NCI-H524 (cell line): ENCODE data around the gene ALG14.
"Not testable (repeated sequence)": the region's sequence is repeated elsewhere in the genome, so short reads cannot be mapped to it uniquely, and the experiment has no call there.

Experiments used
- DNase-seq, 2 experiments: peaks; one replicate each; lab custom pipeline; 2025; lab: John Stamatoyannopoulos, UW

The ALG14 gene

DNA sequence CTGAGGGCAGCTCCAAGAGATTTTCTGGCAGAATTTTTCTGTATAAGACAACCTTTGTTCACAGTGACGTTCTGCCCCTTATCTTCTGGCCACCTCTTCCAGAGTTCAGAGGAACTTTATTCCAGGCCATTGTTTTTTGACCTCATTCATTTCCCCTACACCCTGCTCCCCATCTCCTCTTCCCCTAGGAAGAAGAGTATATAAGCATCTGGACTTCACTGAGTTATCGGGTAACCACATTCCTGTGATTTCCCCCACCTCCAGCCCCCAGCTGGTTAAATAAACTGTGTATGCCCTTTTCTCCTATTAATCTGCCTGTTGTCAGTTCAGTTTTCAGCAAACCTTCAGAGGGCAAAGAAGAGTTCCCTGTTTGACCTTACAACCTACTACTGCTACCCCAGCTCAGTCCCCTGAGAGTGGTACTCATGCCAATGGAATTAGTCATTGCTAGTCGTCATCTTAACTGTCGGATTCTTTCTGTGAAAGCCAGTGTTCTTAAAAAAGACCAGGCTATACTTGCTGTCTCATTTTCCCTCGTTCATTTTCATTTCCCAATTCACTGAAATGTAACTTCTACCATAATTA lies 14.3 kb upstream of the ALG14 start:
- no peak for DNase-seq

DNA sequence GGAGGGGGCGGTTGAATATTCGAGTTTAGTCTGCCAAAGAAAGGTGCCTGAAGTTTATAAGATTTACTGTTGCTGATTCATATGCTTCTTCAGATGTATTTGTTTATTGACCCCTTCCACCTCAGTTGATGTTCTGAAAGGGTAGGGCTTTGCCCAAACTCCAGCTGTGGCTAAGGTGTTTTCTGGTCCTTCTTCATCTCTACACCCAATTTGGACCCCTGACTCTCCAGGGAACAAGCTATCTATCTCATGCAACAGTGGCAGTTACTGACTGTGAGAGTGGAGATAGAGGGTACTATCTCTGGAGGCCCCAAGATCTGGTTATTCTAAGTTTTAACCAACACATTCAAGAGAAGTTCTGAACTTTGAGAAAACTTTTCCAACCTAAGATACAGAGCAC lies 12.6 kb upstream of the ALG14 start:
- DNase-seq: no peak

DNA sequence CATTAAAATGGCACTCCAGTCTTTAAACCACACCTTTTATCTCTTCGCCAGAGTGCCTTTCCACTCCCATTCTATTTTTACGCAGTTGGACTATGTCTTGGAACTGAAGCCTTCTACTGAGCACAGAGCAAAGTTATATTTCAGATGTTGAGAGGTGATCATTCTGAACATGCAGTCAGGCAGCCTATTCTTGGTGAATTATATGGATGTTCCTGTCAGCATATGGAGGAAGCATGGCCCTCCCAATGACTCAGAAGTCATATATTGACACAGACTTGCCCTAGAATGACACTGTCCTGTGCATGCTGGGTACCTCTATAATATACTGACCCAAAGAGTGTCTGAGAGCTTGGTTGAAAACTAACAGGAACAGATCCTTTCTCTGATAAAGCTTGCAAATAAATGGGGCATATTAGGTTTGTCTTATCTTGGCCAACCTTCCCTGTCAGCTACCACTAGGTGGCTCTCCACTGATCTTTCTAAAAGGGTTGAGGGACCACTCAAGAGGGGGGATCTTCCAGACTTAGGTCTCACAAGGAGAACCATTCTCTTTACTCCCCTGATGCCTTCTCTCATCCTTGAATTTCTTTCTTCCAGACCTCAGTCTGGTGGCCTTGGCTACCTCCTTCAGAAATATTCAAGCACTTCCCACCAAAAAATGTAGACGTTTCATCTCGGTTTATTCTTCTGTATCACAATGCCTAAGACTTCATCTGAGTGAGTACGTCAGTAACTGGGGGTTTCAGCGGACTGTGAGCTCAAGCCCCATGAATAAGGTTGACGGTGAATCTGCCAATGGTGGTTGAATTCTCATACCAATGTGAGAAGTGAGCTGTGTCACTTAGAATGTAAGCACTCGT lies 11.8 kb upstream of the ALG14 start:
- peak; percentile 0 to 59 for DNase-seq

DNA sequence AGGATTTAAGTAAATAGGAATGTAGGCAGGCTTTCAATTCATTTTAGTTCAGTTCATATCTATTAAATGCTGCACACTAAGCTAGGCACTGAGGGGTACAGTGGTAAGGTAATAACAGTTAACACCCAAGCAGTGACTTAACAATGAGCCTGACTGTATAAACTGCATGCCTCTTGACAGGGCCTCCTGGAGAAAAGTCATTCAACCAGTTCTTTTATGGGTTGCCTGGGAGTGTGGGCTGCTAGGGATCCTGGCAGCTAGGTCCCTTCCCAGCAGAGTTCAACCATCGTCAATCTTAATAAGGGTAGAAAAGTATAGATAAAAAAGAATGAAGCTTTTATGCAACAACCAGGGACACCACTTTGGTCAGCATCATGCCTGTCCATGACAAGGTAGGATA lies 8.1 kb upstream of the ALG14 start:
- DNase-seq: no peak

DNA sequence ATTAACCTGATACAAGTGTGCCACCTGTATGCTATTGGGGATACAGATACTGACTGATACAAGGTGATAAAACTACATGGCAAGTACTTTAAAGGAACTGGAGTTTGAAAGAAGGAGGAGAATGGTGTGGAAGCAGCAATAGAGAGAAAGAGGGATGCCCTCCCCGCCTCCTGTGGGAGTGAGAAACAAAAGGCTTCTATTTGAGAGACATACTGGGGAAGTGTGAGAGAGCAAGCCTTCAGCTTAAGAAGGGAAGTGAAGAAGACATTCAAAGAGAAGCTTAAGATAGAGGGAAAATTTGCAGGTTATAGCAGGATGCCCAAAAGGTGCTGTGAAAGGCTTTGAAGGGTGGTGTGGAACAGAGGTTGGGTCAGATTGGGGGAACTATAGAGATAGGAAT lies 7.7 kb upstream of the ALG14 start:
- no peak for DNase-seq

DNA sequence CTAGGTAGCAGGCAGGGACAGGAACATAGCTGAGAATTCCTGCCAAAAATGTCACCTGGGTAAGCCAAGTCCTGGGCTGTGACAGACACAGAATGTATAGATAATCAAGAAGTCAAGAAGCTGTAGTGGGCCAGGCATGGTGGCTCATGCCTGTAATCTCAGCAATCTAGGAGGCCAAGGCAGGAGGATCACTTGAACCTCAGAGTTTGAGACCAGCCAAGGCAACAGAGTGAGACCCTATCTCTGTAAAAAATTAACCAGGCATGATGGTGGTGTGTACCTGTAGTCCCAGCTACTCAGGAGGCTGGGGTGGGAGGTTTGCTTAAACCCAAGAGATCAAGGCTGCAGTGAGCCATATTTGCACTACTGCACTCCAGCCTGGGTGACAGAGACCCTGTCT lies 3.3 kb upstream of the ALG14 start:
- no peak for DNase-seq

DNA sequence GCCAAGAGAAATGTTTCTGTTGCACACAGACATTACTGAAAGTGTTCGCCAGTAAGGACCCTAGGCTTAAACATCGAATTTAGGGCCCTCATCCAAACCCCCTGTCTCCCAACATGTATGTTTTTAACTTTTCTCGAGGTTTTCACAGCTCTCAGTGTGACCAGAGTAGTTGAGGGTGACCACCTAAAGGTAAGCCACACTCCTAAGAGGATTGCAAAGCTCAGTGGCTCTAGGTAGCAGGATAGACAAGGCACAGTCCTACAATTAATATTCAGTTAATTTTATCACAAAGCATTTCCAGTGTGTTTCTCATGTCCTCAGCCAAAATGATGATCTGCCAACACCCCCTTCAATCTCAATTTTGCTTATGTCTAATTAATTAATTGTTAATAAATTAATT lies 695 bp upstream of the ALG14 start:
- DNase-seq: no peak

DNA sequence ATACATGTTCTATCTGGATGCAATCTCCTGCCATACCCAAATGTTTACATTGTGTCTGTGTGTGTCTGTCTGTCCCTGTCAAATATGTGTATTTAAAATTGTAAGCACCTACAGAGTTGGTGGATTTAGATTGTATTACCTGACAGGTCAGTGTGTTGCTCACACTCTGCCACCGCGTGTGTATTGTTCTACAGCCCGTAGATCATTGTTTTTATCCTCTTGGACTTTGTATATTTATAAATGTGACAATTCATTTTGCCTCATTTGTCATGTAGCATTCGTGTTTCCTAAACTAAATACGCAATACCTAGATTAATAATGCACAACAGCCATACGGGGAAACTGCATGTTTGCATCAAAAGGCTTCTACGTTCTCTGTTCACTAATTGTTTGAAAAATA lies 634 bp downstream of the ALG14 start:
- DNase-seq: no peak

DNA sequence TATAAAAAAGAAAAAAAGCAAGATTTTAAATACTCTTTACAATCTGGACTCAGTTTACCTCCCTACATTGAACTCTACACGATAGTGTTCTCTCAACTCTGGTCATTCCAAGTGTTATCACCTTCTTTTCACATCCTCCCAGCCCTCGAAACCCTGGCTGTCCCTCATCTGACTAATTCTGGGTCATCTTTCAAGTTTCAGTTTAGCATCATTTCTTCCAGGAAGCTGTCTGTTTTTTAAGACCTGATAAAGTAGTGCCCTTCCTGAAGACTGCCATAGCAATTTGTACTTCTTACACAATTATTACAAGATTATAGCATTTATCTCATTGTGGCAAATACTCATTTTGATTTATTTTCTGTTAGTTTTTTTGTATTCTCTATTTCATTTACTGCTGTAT lies 1.2 kb downstream of the ALG14 start:
- DNase-seq: no peak

DNA sequence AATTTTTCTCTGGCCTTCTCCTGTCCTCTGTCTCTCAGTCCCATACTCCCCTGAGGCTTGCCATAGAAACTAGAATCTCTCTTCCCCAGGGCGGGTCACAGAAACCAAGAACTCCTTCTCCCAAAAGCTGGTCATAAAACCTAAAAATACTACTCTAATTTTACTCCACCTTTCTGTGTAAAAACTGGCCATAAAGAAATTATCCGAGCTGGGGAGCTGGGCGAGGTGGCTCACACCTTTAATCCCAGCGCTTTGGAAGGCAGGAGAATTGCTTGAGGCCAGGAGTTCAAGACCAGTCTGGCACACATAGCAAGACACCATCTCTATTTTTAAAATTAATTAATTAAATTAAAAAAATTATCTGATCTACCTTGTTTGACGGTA lies 3.0 kb downstream of the ALG14 start:
- DNase-seq: no peak

DNA sequence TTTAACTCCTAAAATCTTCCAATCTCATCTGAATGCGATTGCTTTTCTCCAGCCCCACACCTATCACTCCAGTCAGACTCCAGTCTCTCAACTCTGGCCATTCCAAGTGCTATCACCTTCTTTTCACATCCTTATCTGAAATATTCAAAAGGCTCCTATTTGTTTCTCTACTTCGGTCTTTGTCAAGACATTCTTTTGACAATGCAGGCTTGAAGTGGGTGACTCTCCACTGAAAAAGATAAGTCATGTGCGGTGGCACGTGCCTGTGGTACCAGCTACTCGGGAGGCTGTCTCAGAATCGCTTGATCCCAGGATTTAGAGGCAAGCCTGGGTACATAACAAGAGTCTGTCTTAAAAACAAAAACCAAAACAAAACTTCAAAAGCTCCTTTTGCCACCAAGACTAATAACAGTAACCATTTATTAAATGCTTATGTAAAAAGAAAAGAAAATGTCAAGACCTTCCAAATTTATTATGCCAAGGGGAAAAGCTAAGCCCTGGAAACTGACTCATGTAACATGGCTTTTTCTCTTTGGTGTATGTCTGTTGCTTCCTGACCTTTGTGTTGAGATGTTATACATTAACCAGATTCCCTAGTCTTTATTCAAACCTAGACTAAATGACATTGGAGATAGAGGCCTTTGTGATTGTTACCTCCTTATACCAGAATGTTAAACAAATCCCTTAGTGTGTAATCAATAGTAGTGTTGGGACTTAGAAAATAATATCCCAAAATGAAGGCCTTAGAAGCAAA lies 3.6 kb downstream of the ALG14 start:
- no peak for DNase-seq

DNA sequence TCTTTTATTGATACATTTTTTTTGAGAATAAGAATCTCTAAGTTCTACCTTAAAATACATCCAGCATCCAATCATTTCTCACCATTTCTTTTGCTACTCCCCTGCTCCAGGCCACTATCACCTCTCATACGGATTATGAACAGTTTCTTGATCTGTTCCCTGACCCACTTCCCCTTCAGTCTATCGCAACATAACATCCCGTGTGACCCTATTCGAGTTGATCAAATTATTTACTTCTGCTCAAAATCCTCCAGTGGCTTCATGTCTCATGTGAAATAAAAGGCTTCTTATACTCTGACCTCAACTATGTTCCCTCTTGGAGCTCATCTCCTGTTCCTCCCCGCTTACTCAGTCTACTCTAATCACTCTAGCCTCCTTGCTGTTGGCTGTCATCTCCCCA lies 5.2 kb downstream of the ALG14 start:
- DNase-seq: no peak

DNA sequence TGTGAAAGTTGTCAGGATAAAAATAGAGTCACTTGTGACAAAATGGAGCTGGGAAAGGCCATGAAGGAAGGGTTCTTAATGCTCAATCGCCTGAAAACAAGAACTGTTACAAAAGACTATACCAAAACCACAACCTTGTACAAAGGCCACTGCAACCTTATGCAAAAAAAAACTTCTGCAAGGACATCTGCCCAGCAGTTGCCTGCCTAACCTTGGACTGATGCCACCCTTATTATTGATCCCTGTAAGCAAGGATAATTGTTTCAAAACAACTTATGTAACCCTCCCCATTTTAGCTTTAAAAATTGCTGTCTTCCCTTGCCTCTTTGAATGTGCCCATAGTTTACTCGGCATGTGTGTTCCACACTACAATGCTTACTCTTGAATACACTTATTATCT lies 5.7 kb downstream of the ALG14 start:
- DNase-seq: no peak

DNA sequence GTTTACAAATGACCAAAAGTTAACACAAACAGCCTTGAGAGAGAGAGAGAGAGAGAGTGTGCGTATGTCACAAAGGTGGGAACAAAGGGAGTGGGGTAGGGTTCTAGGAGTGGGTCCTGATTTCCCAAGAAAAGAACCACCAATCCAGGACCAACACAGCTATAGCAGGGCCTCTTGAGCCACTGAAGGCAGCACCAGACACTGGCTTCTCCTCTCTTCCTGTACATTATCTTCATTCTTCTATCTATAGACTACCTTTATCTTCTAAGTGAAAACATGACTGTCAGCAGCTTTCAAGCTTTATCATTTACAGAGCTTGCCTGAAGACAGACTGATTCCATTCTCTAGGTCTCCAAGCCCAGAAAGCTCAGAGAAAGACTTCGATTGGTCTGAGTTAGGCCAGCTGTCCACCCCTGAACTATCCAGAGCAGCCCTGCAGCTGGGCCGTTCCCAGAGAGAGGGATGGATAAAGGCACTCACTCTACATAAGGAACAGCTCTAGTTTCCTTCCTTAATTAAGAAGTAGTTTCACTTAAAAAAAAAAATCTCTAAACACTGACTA lies 11.2 kb downstream of the ALG14 start:
- DNase-seq: no peak

DNA sequence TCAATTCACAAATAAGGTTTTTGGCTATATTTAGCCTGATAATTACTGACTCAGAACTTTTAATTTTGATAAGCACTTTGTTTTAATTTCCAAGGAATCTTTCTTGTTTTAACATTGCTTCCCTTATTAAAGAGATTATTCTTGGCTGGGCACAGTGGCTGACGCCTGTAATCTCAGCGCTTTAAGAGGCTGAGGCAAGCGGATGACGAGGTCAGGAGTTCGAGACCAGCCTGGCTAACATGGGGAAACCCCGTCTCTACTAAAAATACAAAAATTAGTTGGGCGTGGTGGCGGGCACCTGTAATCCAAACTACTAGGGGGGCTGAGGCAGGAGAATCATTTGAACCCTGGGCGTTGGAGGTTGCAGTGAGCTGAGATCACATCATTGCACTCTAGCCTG lies 13.8 kb downstream of the ALG14 start:
- no peak for DNase-seq

DNA sequence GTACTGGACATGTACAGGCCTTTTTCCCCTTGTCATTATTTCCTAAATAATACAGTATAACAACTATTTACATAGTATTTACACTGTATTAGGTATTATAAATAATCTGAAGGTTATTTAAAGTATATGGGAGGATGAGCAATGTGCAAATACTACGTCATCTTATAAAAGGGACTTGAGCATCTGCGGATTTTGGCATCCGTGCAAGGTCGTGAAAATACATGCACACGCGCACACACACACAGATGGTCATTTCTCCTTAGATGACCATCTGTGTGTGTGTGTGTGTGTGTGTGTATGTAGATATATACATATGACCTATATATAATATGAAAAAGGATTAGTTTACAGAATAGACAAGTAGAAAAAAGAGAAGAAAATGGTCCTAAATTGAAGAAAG lies 15.4 kb downstream of the ALG14 start:
- no peak for DNase-seq

DNA sequence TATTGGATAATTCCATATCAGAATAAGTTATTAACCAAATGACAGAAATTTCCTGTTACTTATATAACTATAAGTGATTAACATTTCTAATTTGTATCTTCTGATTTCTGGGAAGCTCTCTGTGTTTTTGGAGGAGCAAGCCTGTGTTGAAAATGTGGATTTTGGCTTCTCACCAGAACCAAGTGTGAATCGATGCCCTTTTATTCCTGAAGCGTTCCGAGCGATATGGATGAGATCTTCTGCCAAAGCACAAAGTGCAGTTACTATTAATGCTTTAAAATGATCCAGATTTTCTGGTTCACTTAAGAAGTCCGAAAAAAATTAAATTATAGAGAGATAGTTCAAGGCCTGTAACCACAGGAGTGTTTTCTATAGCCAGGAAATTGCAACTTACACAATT lies 22.8 kb downstream of the ALG14 start:
- no peak for DNase-seq

DNA sequence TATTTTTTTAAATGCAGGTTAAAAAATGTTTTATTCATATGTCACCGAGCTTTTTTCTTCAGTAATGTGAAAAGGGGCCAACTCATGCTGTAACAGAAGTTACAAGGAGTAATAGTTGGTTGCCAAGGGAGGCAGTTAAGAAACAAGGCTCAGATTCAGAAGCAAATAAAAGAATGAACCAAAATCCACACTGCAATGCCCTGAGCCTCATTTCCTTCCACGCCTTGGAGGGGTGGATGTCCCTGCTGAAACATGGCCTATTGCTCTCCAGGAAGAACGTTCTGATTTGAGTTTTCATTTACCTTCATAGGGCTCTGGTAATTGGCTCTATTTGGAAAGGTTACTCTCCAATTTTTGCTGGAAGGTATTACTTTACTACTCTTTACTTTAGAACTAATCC lies 24.4 kb downstream of the ALG14 start:
- DNase-seq: no peak

DNA sequence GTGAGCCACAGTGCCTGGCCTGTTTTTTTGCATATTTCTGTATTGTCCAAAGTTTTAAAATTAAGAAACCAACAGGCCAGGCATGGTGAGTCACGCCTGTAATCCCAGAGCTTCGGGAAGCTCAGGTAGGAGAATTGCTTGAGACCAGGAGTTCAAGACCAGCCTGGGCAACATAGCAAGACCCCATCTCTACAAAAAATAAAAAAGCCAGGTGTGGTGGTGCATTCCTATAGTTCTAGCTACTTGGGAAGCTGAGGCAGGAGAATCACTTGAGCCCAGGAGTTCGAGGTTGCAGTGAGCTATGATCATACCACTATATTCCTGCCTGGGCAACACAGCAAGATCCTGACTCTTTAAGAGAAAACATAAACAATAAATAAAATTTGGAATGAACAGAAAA lies 25.1 kb downstream of the ALG14 start:
- not testable (repeated sequence) for DNase-seq

DNA sequence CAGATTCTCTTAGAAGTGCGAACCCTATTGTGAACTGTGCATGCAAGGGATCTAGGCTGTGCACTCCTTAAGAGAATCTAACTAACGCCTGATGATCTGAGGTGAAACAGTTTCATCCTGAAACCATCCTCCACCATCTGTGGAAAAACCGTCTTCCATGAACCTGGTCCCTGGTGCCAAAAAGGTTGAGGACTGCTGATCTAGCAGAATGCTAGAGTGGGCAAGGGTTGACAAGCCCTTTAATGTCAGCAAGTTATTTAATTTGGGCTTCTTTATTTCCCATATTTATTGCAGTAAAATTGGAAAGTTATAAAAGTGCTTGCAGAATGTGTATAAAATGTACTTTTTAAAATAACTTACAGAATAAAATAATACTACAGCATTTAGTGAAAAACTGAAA lies 26.4 kb downstream of the ALG14 start:
- no peak for DNase-seq

DNA sequence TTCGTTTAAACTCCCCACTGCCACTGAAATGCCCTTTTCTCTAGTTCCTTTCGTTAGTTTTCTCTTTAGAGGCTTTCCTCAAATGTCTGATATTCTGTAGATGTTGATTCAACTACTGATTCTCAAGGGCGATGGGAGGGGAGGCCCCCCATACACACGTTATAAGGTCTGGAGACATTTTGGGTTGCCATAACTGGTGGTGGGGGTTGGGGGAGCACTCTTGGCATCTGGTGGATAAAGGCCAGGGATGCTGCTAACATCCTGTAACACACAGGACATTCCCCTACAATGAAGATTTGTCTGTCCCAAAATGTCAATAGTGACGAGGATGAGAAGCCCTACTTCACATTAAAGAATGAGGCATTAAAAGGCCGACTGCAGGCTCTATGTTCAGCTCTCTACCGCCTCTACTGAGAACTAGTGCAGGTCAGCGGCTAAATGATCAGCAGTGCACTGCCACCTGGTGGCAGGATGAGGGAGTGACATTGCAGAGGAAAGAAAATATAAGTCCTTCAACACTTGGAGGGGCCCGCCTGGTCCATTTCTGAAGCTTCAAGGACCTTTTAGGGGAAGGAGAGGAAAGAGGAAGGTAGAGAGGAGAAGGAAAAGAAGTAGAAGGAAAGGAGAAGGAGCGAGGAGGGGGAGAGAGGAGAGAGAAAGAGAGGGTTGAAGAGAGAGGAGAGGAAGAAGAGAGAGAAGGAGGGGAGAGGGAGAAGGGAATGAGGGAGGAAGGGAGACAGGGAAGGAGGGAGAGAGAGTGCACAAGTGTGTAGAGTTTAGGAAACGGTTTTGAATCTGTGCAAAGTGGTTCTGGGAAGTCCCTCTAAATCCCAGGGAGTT lies 29.4 kb downstream of the ALG14 start:
- peak; percentile 47 to 81 for DNase-seq

DNA sequence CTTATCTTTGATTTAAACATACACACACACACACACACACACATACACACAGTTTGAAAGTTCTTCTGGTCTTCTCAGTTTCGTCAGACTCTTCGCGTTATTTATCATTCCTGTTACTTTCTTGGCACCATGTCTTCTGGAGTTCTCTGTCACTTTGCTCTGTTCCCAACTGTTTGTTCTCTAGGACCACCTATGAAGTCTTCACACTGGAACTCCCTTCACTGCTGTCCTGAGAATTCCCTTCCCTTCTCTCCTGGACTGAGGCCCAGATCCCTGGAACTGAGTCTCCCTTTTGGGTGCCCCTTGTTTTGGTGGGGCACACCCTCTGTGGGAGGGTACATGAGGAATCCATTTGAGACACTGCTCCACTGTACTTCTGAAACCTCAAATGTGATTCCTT lies 30.5 kb downstream of the ALG14 start:
- DNase-seq: no peak
